Neuronal stem cell (in vitro differentiated cells): ENCODE results near the gene THSD7A.
A peak's percentile ranks its signal among the peaks of the same experiment; 100 is the strongest.

ENCODE experiments used
- DNase-seq: peaks from one replicate; pipeline ENCODE4 v3.0.0-alpha.2; 2013; ENCODE audit warnings: low spot score
- H2AFZ ChIP-seq: one replicate; pipeline ENCODE4 v1.6.1; 2013; ENCODE audit warnings: mild to moderate bottlenecking, low read length, inconsistent platforms
- H2AK5ac ChIP-seq: 2 replicates; pipeline ENCODE4 v1.6.1; 2013; ENCODE audit warnings: low read depth, mild to moderate bottlenecking, inconsistent platforms, low read length, moderate library complexity, mixed read lengths
- H2BK120ac ChIP-seq: 2 replicates; pipeline ENCODE4 v1.6.1; 2013; ENCODE audit warnings: low read depth, mild to moderate bottlenecking, inconsistent platforms, low read length, moderate library complexity, mixed read lengths
- H2BK12ac ChIP-seq: one replicate; pipeline ENCODE4 v1.6.1; 2013; ENCODE audit warnings: low read length, inconsistent platforms
- H2BK15ac ChIP-seq: 2 replicates; pipeline ENCODE4 v1.6.1; 2013; ENCODE audit warnings: mild to moderate bottlenecking, low read length, inconsistent platforms, mixed read lengths
- H2BK5ac ChIP-seq: one replicate; pipeline ENCODE4 v1.6.1; 2013; ENCODE audit warnings: inconsistent platforms, mild to moderate bottlenecking, low read length, moderate library complexity
- H3K14ac ChIP-seq: one replicate; pipeline ENCODE4 v1.6.1; 2013; ENCODE audit warnings: low read length, inconsistent platforms
- H3K18ac ChIP-seq: 2 replicates; pipeline ENCODE4 v1.6.1; 2013; ENCODE audit warnings: low read length, inconsistent platforms
- H3K23ac ChIP-seq: 2 replicates; pipeline ENCODE4 v1.6.1; 2013; ENCODE audit warnings: low read depth, mild to moderate bottlenecking, mixed read lengths, low read length, inconsistent platforms; ENCODE audit not compliant: poor library complexity
- H3K27ac ChIP-seq: replicated peaks from 3 replicates; pipeline ENCODE4 v1.5.1; 2013; ENCODE audit warnings: low read length, inconsistent platforms
- H3K27me3 ChIP-seq, 3 experiments: 2 replicates each; pipeline ENCODE4 v1.6.1; 2013; ENCODE audit warnings: low read length in 3 of 3, mild to moderate bottlenecking in 2 of 3, inconsistent platforms in 1 of 3, low read depth in 1 of 3, mixed read lengths in 1 of 3, moderate library complexity in 1 of 3; ENCODE audit not compliant: control insufficient read depth in 3 of 3, insufficient read depth in 3 of 3
- H3K36me3 ChIP-seq, 2 donors: replicated peaks in 1 of 2; 2 replicates each; pipeline ENCODE4 v1.6.1; 2013; ENCODE audit warnings: low read length in 2 of 2; ENCODE audit not compliant: control insufficient read depth in 2 of 2, insufficient read depth in 2 of 2
- H3K4ac ChIP-seq: 2 replicates; pipeline ENCODE4 v1.6.1; 2013; ENCODE audit warnings: inconsistent platforms, mild to moderate bottlenecking, low read length, moderate library complexity
- H3K4me1 ChIP-seq, 2 donors: 1 replicate in 1 of 2; 2 replicates in 1 of 2; pipeline ENCODE4 v1.6.1; 2013; ENCODE audit warnings: low read length in 2 of 2, low read depth in 1 of 2; ENCODE audit not compliant: control insufficient read depth in 2 of 2, insufficient read depth in 1 of 2
- H3K4me2 ChIP-seq: one replicate; pipeline ENCODE4 v1.6.1; 2013; ENCODE audit warnings: mild to moderate bottlenecking, low read length, inconsistent platforms; ENCODE audit not compliant: insufficient read depth, poor library complexity, severe bottlenecking
- H3K4me3 ChIP-seq, 2 donors: 2 replicates each; pipeline ENCODE4 v1.5.1; 2013; ENCODE audit warnings: low read length in 2 of 2, mild to moderate bottlenecking in 2 of 2, inconsistent platforms in 1 of 2, moderate library complexity in 1 of 2
- H3K79me1 ChIP-seq: one replicate; pipeline ENCODE4 v1.6.1; 2013; ENCODE audit warnings: low read depth, mild to moderate bottlenecking, inconsistent platforms, low read length, moderate library complexity
- H3K9ac ChIP-seq: one replicate; pipeline ENCODE4 v1.6.1; 2013; ENCODE audit warnings: mild to moderate bottlenecking, low read depth, low read length, inconsistent platforms; ENCODE audit not compliant: poor library complexity
- H3K9me3 ChIP-seq, 2 donors: replicated peaks in 1 of 2; 2 replicates each; pipeline versions ENCODE3 to v1.6.1; 2013; ENCODE audit warnings: low read length in 2 of 2, mild to moderate bottlenecking in 2 of 2, inconsistent platforms in 1 of 2, low read depth in 1 of 2, mixed read lengths in 1 of 2, moderate library complexity in 1 of 2; ENCODE audit not compliant: control insufficient read depth in 2 of 2, insufficient read depth in 1 of 2
- H4K8ac ChIP-seq: one replicate; pipeline ENCODE4 v1.6.1; 2013; ENCODE audit warnings: low read depth, mild to moderate bottlenecking, inconsistent platforms, low read length, moderate library complexity
- H4K91ac ChIP-seq: one replicate; pipeline ENCODE4 v1.6.1; 2013; ENCODE audit warnings: low read length, low read depth, mild to moderate bottlenecking, inconsistent platforms; ENCODE audit not compliant: poor library complexity
- WGBS, 2 donors: extraction: QIAGEN DNeasy Blood & Tissue Kit; methylation state at CpG; one replicate each; pipeline ENCODE4 v1.1.7; 2013; ENCODE audit warnings: missing lambda C conversion rate in 2 of 2, mixed read lengths in 1 of 2; ENCODE audit not compliant: insufficient read length in 2 of 2, insufficient replicate concordance in 1 of 2; ENCODE audit errors: extremely low coverage in 2 of 2; 5-methylcytosine and 5-hydroxymethylcytosine counted together

THSD7A gene

GRCh38 chr7:11404355-11404754, 427.6 kb downstream of the THSD7A start:
- H2AFZ ChIP-seq, result no peak overlapping the region
- peaks cover 1 to 3% of the 10 kb centered on the region in 2 donors for H3K36me3 ChIP-seq
- H3K4ac ChIP-seq, result no peak overlapping the region
- no peak overlapping the region for H2BK120ac ChIP-seq
- H3K27me3 ChIP-seq, result no peaks in the 10 kb centered on the region
- H2BK5ac ChIP-seq, result no peak overlapping the region
- H3K23ac ChIP-seq, result no peak overlapping the region
- peak overlapping the region; percentile 53 for H3K18ac ChIP-seq
- H3K9ac ChIP-seq, result no peak overlapping the region
- DNase-seq, result no peak
- no peak overlapping the region for H3K4me3 ChIP-seq
- no peak overlapping the region for H2BK15ac ChIP-seq
- no peak overlapping the region for H2BK12ac ChIP-seq
- WGBS, 2 donors, result no CpG with 5 or more reads among the region's 1 CpG
- no peak overlapping the region for H4K8ac ChIP-seq
- H3K14ac ChIP-seq, result no peak overlapping the region
- H4K91ac ChIP-seq, result no peak overlapping the region
- no peak overlapping the region for H2AK5ac ChIP-seq
- H3K9me3 ChIP-seq, result no peaks in the 10 kb centered on the region
- H3K4me2 ChIP-seq, result no peak overlapping the region
- no peaks in the 10 kb centered on the region for H3K4me1 ChIP-seq
- no peaks in the 10 kb centered on the region for H3K79me1 ChIP-seq
- H3K27ac ChIP-seq, result no peak overlapping the region

GRCh38 chr7:11403781-11404180, 428.2 kb downstream of the THSD7A start:
- no peak overlapping the region for H3K23ac ChIP-seq
- WGBS, 2 donors, result no CpG with 5 or more reads among the region's 1 CpG
- no peak overlapping the region for H3K18ac ChIP-seq
- H3K9me3 ChIP-seq, result no peaks in the 10 kb centered on the region
- no peak for DNase-seq
- H4K91ac ChIP-seq, result no peak overlapping the region
- H3K4me1 ChIP-seq, result no peaks in the 10 kb centered on the region
- no peak overlapping the region for H2BK12ac ChIP-seq
- no peak overlapping the region for H2BK15ac ChIP-seq
- H3K9ac ChIP-seq, result no peak overlapping the region
- H3K36me3 ChIP-seq, result peaks cover 1 to 3% of the 10 kb centered on the region in 2 donors
- H3K4me2 ChIP-seq, result no peak overlapping the region
- no peak overlapping the region for H2AFZ ChIP-seq
- H2BK120ac ChIP-seq, result no peak overlapping the region
- H3K14ac ChIP-seq, result no peak overlapping the region
- no peak overlapping the region for H2AK5ac ChIP-seq
- no peak overlapping the region for H4K8ac ChIP-seq
- H3K4me3 ChIP-seq, result no peak overlapping the region
- no peak overlapping the region for H3K4ac ChIP-seq
- no peaks in the 10 kb centered on the region for H3K79me1 ChIP-seq
- H3K27ac ChIP-seq, result no peak overlapping the region
- H3K27me3 ChIP-seq, result no peaks in the 10 kb centered on the region
- H2BK5ac ChIP-seq, result no peak overlapping the region

- Histone ChIP-seq H4K8ac (no peak overlapping the region), H3K4me1 (no peaks in the 10 kb centered on the region), H3K79me1 (no peaks in the 10 kb centered on the region), H3K23ac (no peak overlapping the region), H3K27ac (no peak overlapping the region), H3K14ac (no peak overlapping the region), H3K27me3 (no peaks in the 10 kb centered on the region), H2BK12ac (no peak overlapping the region), H3K18ac (no peak overlapping the region), H3K4ac (no peak overlapping the region), H3K9me3 (no peaks in the 10 kb centered on the region), H4K91ac (no peak overlapping the region), H2BK15ac (no peak overlapping the region), H2BK5ac (no peak overlapping the region), H2AK5ac (no peak overlapping the region), H2AFZ (no peak overlapping the region), H3K36me3 (no peaks in the 10 kb centered on the region), H3K4me2 (no peak overlapping the region), H3K9ac (no peak overlapping the region), H3K4me3 (no peak overlapping the region), H2BK120ac (no peak overlapping the region)
- no peak for DNase-seq
- no CpG with 5 or more reads among the region's 12 CpGs for WGBS, 2 donors
Measured at GRCh38 chr7:11394438-11394837, 437.6 kb downstream of the THSD7A start.

- H2AK5ac ChIP-seq, result no peak overlapping the region
- H2BK120ac ChIP-seq, result no peak overlapping the region
- no peaks in the 10 kb centered on the region for H3K27me3 ChIP-seq
- H3K18ac ChIP-seq, result no peak overlapping the region
- no peaks in the 10 kb centered on the region for H3K36me3 ChIP-seq
- no peak overlapping the region for H2AFZ ChIP-seq
- H3K14ac ChIP-seq, result no peak overlapping the region
- H3K9me3 ChIP-seq, result no peaks in the 10 kb centered on the region
- H4K8ac ChIP-seq, result no peak overlapping the region
- H4K91ac ChIP-seq, result no peak overlapping the region
- no peak overlapping the region for H2BK5ac ChIP-seq
- no peak overlapping the region for H3K4me2 ChIP-seq
- no peaks in the 10 kb centered on the region for H3K4me1 ChIP-seq
- H3K23ac ChIP-seq, result no peak overlapping the region
- DNase-seq, result no peak
- H2BK15ac ChIP-seq, result no peak overlapping the region
- H3K9ac ChIP-seq, result no peak overlapping the region
- H2BK12ac ChIP-seq, result no peak overlapping the region
- H3K4me3 ChIP-seq, result no peak overlapping the region
- no CpG with 5 or more reads among the region's 4 CpGs for WGBS, 2 donors
- no peak overlapping the region for H3K27ac ChIP-seq
- no peaks in the 10 kb centered on the region for H3K79me1 ChIP-seq
- H3K4ac ChIP-seq, result no peak overlapping the region
Measured at GRCh38 chr7:11379641-11380040, 452.4 kb downstream of the THSD7A start.
